HG02571 (cell line): ENCODE data around the gene SH3D19.

ENCODE experiments used
- ATAC-seq: cut with Tn5 transposase; IDR thresholded peaks from one replicate; pipeline ENCODE4 v1.9.1; 2021; ENCODE audit warnings: mild to moderate bottlenecking, moderate library complexity; ENCODE audit not compliant: unreplicated experiment

SH3D19 gene, protein sequence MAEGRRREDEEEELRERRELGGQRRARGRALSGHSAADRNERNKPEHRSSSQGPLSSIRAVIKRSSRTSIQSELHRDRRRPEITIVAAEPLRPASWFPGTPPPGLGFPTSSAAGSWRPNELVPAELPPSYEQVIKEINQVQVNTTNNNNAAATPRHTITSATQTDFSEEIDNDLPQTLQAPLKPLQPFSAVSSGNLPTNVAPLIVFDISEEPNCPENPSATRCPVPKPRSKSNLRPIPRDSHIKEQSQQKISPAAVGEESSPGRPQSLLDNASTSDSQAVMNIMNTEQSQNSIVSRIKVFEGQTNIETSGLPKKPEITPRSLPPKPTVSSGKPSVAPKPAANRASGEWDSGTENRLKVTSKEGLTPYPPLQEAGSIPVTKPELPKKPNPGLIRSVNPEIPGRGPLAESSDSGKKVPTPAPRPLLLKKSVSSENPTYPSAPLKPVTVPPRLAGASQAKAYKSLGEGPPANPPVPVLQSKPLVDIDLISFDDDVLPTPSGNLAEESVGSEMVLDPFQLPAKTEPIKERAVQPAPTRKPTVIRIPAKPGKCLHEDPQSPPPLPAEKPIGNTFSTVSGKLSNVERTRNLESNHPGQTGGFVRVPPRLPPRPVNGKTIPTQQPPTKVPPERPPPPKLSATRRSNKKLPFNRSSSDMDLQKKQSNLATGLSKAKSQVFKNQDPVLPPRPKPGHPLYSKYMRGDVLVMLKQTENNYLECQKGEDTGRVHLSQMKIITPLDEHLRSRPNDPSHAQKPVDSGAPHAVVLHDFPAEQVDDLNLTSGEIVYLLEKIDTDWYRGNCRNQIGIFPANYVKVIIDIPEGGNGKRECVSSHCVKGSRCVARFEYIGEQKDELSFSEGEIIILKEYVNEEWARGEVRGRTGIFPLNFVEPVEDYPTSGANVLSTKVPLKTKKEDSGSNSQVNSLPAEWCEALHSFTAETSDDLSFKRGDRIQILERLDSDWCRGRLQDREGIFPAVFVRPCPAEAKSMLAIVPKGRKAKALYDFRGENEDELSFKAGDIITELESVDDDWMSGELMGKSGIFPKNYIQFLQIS

DNA sequence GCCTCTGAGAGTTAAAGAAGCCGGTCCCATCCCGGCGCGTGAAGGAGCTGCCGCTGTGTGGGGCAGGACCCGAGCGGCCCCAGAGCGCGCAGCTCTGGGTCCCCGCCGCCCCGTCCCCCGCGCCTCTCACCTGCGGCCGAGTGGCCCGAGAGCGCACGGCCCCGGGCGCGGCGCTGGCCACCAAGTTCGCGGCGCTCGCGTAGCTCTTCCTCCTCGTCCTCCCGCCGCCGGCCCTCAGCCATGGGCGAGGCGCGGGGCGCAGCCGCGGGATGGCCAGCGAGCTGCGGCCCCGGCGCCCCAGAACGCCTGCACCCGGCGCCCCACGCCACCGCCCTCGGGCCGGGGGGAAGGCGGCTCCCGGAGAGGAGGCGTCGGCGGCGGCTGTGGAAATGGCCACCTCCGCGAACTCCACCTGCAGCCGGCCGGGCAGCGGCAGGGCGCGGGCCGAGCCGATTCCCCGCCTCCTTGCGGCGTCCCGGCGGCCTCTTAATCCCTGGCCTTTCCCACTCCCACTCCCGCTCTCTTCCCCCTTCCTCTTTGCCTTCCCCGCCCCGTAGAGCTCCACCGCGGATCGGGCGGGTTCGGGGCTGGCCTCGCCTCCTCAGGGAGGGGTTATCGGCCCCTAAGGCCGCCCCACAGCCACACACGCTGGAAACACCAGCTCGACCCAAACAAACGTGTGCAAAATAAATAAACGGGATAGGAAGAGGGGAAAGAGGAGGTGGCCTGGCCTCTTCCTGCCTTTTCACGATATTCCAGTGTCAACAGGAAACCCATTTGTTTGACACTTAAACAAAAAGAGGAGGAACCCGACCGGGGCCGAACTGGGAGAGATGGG, at the start of gene SH3D19:
SH3D19 (minus strand) TSS at position 495 of the 838 bp plus-strand sequence; CDS start at position 242, 253 bp downstream.
- ATAC-seq = no peak

GRCh38 chr4:151362404-151363164, 37.2 kb upstream of the SH3D19 start:
- peak; percentile 97 for ATAC-seq

- no peak for ATAC-seq
Observed at GRCh38 chr4:151361966-151362365, 36.6 kb upstream of the SH3D19 start.

DNA sequence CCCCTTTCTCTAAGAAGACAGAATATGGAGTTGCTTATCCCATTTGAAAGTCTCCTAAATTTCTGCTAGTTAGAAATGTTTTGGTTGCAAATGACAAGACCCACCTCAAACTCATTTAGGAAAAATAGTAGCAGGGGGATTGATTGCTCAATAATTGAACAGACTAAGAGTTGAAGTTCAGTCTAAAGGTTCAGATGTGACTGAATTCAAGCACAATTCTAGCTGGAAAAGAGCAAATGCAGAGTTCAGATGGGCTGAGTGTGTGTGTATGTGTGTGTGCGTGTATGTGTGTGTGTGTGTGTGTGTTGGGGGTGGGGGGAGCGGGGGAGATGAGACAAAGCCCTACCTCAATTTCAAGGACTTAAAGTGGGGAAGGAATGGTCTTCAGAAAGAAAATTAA, 35.7 kb upstream of the SH3D19 start:
- no peak for ATAC-seq

DNA sequence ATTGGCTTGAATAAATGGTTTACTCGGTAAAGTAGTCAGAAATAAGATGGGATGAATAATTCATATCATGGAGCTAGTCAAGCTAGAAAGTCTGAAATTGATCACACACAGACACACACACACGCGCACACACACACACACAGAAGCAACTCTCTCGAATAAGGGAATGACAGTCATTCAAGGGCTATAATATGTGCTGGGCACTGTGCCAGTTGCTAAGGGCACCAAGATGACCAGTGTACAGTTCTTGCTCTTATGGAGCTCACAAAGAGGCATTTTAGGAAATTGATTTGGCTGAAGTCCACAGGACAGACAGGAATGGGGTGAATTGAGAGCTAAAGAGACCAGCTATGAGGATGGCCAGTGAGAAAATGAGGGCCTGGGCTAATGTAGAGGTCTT, 34.2 kb upstream of the SH3D19 start:
- no peak for ATAC-seq

- no peak for ATAC-seq
Observed at GRCh38 chr4:151358266-151358665, 32.9 kb upstream of the SH3D19 start.

DNA sequence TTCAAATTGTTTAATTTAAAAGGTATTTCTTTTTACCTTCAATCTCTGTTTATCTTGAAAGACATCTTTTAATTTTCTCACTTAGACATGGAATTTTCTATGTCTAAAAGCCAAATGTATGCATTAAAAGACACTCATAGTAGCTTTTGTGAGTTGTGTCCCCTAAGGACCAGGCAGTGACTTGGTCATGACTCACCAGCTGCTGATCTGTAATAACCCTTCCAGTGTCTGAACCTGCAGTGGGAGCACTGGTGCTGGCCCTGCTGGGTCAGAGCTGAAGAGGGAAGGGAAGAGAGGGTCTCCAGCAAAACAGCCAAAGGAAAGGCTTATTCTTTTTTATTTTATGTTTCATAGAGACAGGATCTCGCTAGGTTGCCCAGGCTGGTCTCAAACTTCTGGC, 31.1 kb upstream of the SH3D19 start:
- ATAC-seq = no peak

DNA sequence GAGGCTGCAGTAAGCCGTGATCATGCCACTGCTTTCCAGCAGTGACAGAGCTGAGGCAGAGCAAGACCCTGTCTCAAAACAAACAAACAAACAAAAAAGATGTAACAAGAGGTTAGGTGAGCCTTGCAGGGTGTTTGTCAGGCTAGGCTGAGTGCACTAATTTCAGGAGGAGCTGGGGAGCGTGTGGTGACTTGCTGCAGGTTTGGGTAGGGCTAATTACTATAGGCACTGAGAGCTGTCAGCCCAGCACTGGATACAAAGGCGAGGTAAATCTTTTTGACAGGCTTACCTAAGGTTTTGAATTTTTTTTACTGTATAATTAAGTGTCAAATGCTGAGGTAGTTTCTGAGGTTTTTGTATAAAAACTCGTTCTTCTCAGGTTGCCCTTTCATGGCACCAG, 29.8 kb upstream of the SH3D19 start:
- ATAC-seq = no peak

DNA sequence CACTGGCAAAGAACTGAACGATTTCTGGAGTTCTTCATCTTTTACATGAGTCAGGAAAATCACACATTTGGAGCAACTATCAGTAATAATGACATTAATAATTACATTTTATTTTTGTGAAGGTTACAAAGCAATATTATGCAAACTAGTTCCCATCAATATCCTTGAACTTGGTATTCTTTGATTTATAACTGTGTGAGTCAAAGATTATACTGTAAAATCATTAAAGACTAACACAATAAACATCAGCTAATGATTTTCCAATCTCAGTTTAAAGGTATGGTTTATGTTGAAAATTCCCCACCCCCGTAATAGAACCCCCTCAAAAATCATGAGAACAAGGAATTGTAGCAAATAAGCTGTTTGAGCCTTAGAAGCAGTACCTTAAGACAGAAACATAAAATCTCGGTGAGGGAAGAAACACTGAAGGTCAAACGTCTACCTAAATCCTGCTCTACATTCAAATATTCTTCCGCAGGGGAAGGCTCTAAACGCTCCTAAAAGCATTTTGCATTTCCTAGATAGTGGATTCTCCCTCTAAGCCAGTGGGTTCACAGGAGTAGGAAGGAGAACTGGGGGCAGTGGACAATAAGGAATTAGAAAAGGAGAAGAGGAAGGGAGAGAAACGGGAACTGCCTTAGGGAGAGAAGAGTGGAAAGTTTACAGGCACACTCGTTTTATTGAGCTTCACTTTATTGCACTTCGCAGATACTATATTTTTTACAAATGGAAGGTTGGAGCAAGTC, 22.3 kb upstream of the SH3D19 start:
- no peak for ATAC-seq

GRCh38 chr4:151344948-151345347, 19.5 kb upstream of the SH3D19 start:
- no peak for ATAC-seq

DNA sequence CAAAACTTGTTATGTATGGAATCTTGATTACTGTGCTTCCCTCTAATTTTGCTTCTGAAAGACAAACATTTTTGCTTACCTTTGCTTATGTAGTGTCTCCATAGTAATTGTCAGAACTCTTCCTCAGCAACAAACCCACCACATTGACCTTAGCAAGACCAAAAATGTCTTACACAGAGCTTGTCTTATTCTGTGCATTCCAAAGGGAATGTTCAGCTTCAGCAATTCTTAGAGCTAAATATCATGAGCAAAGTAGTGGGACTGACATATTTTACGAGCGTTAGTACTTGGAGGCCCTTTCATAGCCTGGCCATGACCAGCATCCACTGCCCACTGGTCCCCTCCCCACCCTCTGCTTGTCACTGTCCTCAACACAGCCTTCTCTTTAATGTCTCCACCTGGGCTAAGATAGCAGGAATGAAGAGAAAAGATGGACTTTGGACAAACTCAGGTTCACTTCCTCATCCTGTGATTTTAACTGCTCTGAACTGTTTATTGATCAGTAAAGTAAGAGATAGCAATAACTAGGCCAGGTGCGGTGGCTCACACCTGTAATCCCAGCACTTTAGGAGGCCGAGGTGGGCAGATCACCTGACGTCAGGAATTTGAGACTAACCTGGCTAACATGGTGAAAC, 15.5 kb upstream of the SH3D19 start:
- ATAC-seq = no peak

DNA sequence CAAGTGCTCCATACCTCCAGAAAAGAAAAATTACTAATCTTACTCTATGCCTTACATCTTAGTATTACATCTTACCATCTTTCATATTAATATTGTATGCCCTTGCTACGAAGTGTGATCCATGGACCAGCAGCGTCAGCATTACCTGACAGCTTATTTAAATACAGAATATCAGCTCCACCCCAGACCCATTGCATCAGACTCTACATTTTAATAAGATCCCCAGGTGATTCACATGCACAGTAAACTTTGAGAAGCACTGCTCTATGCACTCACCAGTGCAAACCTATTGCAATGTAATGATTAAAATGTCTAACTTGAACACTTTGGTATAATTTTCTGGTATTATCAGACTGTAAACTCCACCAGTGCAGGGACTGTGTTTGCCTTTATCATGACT, 14.1 kb upstream of the SH3D19 start:
- ATAC-seq = no peak

GRCh38 chr4:151331276-151332042, 6.1 kb upstream of the SH3D19 start:
- no peak for ATAC-seq

DNA sequence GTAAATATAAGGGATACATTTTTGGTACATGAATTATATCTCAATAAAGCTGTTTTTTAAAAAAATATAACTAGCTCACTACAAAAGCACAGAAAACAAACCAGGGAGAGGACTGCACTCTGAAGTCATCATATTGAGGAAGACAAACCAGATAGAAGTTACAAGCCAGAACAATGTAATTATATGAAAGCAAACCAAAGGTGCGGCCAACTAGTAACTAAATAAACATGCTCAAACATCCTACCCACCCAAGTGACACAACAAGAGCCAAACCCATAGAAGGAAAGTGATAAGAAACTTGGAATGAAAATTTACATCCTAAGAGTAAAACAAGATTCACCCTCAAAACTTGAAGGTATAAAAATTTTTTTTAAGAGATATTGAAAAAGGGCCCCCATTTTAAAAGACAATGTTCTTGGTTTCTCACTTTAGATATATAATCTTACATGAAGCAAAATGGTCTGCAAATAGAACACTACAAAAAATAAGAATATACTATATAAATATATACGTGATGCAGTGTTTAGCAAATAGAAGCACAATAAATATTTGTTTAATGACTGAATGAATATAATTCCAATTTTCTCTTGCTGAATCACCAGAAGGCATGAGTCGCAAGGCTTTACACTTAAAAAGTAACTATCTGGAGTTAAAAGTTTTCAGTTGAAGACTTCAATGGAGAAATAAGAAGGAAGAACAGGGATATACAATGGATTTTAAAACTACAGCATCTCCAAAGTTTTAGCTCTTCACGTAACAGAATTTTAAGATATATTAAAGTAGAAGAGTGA, 4.0 kb upstream of the SH3D19 start:
- ATAC-seq = no peak

DNA sequence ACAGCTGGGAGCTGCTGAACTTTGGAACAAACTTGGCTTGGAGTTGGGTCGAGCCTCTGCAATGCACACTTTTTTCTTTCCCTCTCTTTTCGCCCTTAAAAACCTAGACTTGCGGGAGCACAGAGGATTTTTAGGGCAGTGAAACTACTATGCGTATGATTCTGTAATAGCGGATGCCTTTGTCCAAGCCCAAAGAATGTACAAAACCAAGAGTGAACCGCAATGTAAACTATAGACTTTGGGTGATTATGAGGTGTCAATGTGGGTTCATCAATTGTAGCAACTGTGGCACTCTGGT, 493 bp upstream of the SH3D19 start:
- ATAC-seq = no peak

- ATAC-seq = no peak
Observed at GRCh38 chr4:151324752-151325110, 674 bp downstream of the SH3D19 start.

DNA sequence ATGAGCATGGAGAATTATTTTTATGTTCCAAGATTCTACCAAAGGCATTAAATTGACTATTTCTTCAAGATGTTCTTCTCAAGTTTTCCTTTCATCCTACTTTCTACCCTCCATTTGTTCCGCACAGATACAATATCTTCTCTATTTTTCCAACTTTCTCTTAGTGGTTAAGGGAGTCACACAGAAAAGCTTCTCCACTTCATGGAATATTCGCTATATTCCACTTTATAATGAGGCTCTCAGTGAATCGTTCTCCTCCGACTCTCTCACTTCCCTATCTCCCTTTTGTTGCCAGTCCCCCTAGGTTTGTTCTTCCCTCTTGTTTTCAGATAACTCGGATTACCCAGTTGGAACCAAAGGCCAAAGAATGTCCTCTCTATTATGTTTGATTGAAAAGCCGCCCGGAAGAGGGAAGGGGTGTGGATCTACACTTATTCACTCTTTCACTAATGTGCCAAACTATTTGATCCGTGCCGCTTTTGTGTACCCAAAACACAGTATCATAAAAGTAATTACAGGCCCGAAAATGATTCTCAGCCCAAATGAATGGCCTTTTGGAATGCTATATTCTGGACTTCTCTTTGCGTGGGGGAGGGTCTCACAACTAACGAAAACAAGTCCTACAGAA, 1.2 kb downstream of the SH3D19 start:
- no peak for ATAC-seq
